SK-N-SH (cell line): ENCODE results near the gene SHISA5. TPM values are rescaled to one million over a fixed set of nuclear protein-coding genes. Genes with fewer than 3 reads are reported as not detected.
A peak's percentile ranks its signal among the peaks of the same experiment; 100 is the strongest.

ENCODE experiments used
- CTCF ChIA-PET: fragments of 300-600, 350-600 bp; formaldehyde crosslinking; extraction: SDS; loops from one replicate; lab custom pipeline; 2021; lab: Yijun Ruan, JAX
- POLR2A ChIA-PET: fragments of 350-600 bp; sonication (Branson Sonifier 250); formaldehyde crosslinking; extraction: SDS; loops from one replicate; lab custom pipeline; 2020; ENCODE audit warnings: antibody characterized with exemption, inconsistent platforms; lab: Yijun Ruan, JAX
- DNase-seq: peaks from one replicate; pipeline ENCODE4 v3.0.0; 2012
- H2AFZ ChIP-seq: fragments of 200-600 bp; sonication (generic); 2 replicates; pipeline ENCODE4 v1.8.1; 2016; ENCODE audit warnings: antibody characterized with exemption, mild to moderate bottlenecking, low read depth
- H3F3A ChIP-seq: fragments of 200-600 bp; sonication (generic); replicated peaks from 2 replicates; pipeline ENCODE3; 2016; ENCODE audit warnings: antibody characterized with exemption, mild to moderate bottlenecking; ENCODE audit not compliant: insufficient read depth
- H3K27ac ChIP-seq, 2 experiments: fragments of 200-500 bp in 1 of 2; fragments of 200-600 bp in 1 of 2; sonication (Bioruptor generic) in 1 of 2; sonication (generic), shearing (Covaris generic) in 1 of 2; 2 replicates each; pipeline versions ENCODE4 v1.5.1 to v1.6.1; 2014 to 2016; ENCODE audit warnings: low read depth in 2 of 2, inconsistent platforms in 1 of 2, low read length in 1 of 2, mild to moderate bottlenecking in 1 of 2, mixed read lengths in 1 of 2
- H3K27me3 ChIP-seq: fragments of 200-600 bp; sonication (generic), shearing (Covaris generic); 2 replicates; pipeline ENCODE4 v1.6.1; 2016; ENCODE audit warnings: mixed run types; ENCODE audit not compliant: insufficient read depth
- H3K36me3 ChIP-seq, 2 experiments: fragments of 200-500 bp in 1 of 2; fragments of 200-600 bp in 1 of 2; sonication (Bioruptor generic) in 1 of 2; sonication (generic) in 1 of 2; replicated peaks in 1 of 2; 2 replicates each; pipeline versions ENCODE3 to v1.5.1; 2014 to 2016; ENCODE audit warnings: low read length in 1 of 2, mild to moderate bottlenecking in 1 of 2; ENCODE audit not compliant: insufficient read depth in 2 of 2, control insufficient read depth in 1 of 2
- H3K4me1 ChIP-seq, 2 experiments: fragments of 200-500 bp in 1 of 2; fragments of 200-600 bp in 1 of 2; sonication (Bioruptor generic) in 1 of 2; sonication (generic), shearing (Covaris generic) in 1 of 2; 2 replicates each; pipeline versions ENCODE4 v1.5.1 to v1.6.1; 2014 to 2016; ENCODE audit warnings: low read depth in 1 of 2, low read length in 1 of 2, mixed run types in 1 of 2; ENCODE audit not compliant: insufficient read depth in 2 of 2, control insufficient read depth in 1 of 2
- H3K4me2 ChIP-seq: fragments of 200-600 bp; sonication (generic), shearing (Covaris generic); 2 replicates; pipeline ENCODE4 v1.6.1; 2017; ENCODE audit warnings: mixed run types
- H3K4me3 ChIP-seq, 2 experiments: fragments of 200-500 bp in 1 of 2; fragments of 200-600 bp in 1 of 2; sonication (Bioruptor generic) in 1 of 2; sonication (generic), shearing (Covaris generic) in 1 of 2; 2 replicates each; pipeline versions ENCODE4 v1.5.1 to v1.8.1; 2014 to 2016; ENCODE audit warnings: low read depth in 2 of 2, inconsistent platforms in 1 of 2, low read length in 1 of 2, mild to moderate bottlenecking in 1 of 2, mixed read lengths in 1 of 2, moderate library complexity in 1 of 2
- H3K79me2 ChIP-seq: fragments of 200-600 bp; sonication (generic); 2 replicates; pipeline ENCODE4 v1.8.1; 2017; ENCODE audit warnings: mild to moderate bottlenecking; ENCODE audit not compliant: insufficient read depth
- H3K9ac ChIP-seq: fragments of 200-600 bp; sonication (generic); 2 replicates; pipeline ENCODE4 v1.6.1; 2017; ENCODE audit warnings: mixed run types
- H3K9me2 ChIP-seq: fragments of 200-600 bp; sonication (generic); 2 replicates; pipeline ENCODE4 v1.6.1; 2017; ENCODE audit warnings: mixed run types
- H3K9me3 ChIP-seq: fragments of 200-600 bp; sonication (generic); 2 replicates; pipeline ENCODE4 v1.6.1; 2017; ENCODE audit warnings: mixed run types, mild to moderate bottlenecking, moderate library complexity
- H4K20me1 ChIP-seq: fragments of 200-600 bp; sonication (generic); 2 replicates; pipeline ENCODE4 v1.6.1; 2017; ENCODE audit warnings: mild to moderate bottlenecking, mixed run types; ENCODE audit not compliant: insufficient read depth
- CHD2 ChIP-seq: fragments of 150-350 bp; IDR thresholded peaks from 2 replicates; pipeline ENCODE4 v1.6.1; 2018; ENCODE audit warnings: low read length; ENCODE audit not compliant: partially characterized antibody
- ELF1 ChIP-seq: IDR thresholded peaks from 2 replicates; pipeline ENCODE4 v1.4.0; 2012
- EZH2phosphoT487 ChIP-seq: fragments of 200-600 bp; sonication (generic); IDR thresholded peaks from 2 replicates; pipeline ENCODE4 v1.6.1; 2017; ENCODE audit warnings: low read depth, mixed run types, mild to moderate bottlenecking, antibody characterized with exemption, moderate library complexity, borderline replicate concordance
- FOSL2 ChIP-seq: IDR thresholded peaks from 2 replicates; pipeline ENCODE4 v1.4.0; 2012; ENCODE audit warnings: low read depth, mild to moderate bottlenecking, moderate library complexity, borderline replicate concordance
- FOXJ3 ChIP-seq: sonication (generic); formaldehyde crosslinking; IDR thresholded peaks from 2 replicates; pipeline ENCODE4 v1.5.1; 2020; ENCODE audit warnings: mild to moderate bottlenecking, missing genetic modification reagents
- FOXM1 ChIP-seq: IDR thresholded peaks from 2 replicates; pipeline ENCODE4 v1.4.0; 2012; ENCODE audit warnings: low read depth, mild to moderate bottlenecking
- MEF2A ChIP-seq: IDR thresholded peaks from 2 replicates; pipeline ENCODE4 v1.4.0; 2012; ENCODE audit warnings: low read depth, borderline replicate concordance
- MXI1 ChIP-seq: IDR thresholded peaks from 2 replicates; pipeline ENCODE4 v1.6.1; 2012; ENCODE audit warnings: mild to moderate bottlenecking, low read depth, low read length, improper control_type of control experiment
- NFIC ChIP-seq: IDR thresholded peaks from 2 replicates; pipeline ENCODE4 v1.4.0; 2012; ENCODE audit warnings: borderline replicate concordance
- PBX3 ChIP-seq: IDR thresholded peaks from 2 replicates; pipeline ENCODE4; 2012
- SIN3A ChIP-seq: IDR thresholded peaks from 2 replicates; pipeline ENCODE4 v1.6.1; 2012; ENCODE audit warnings: low read depth, mild to moderate bottlenecking, low read length, moderate library complexity, borderline replicate concordance
- SMC3 ChIP-seq: IDR thresholded peaks from 2 replicates; pipeline ENCODE4 v1.6.1; 2012; ENCODE audit warnings: low read depth, low read length, improper control_type of control experiment
- TCF12 ChIP-seq: IDR thresholded peaks from 2 replicates; pipeline ENCODE4 v1.4.0; 2012
- TEAD4 ChIP-seq: IDR thresholded peaks from 2 replicates; pipeline ENCODE4 v1.4.0; 2012; ENCODE audit warnings: mild to moderate bottlenecking, borderline replicate concordance; ENCODE audit not compliant: insufficient read depth
- ZBTB33 ChIP-seq: IDR thresholded peaks from 2 replicates; pipeline ENCODE4 v1.4.0; 2012; ENCODE audit warnings: low read depth, borderline replicate concordance
- WGBS: methylation state at CpG from one replicate; pipeline ENCODE4 v1.1.6; 2017; ENCODE audit warnings: low lambda C conversion rate; 5-methylcytosine and 5-hydroxymethylcytosine counted together
- polyA plus RNA-seq, 3 experiments: library from polyadenylated mRNA; depleted of rRNA; stranded (reverse); fragments of >200 nt; gene quantifications; 2 replicates each; pipeline ENCODE4 v1.2.3, GENCODE V29; 2012

The SHISA5 gene
- polyA plus RNA-seq, 1 of the 3 experiments (the other 2 are of a cell fraction) = 194 TPM

GRCh38 chr3:48441940-48442339, 62.0 kb downstream of the SHISA5 start:
- no peak for DNase-seq
- Histone ChIP-seq H3K9ac (peak overlapping the region; percentile 86; the same call in 1 of the 2 replicates), H3K9me2 (no peaks in the 10 kb centered on the region)
- CTCF ChIA-PET = interaction anchor here (0.6 to 3.4 kb wide), 3 partner anchors 107 to 247 kb away, joined by 3 to 18 read pairs (median 13); no protein-coding TSS in a partner anchor
- TF ChIP-seq MEF2A (no peak), EZH2phosphoT487 (no peak), FOXJ3 (no peak)
- TF ChIP-seq, all 33 proteins: peak for 0
- Histone ChIP-seq H3K27ac (no peak overlapping the region; a peak in 1 of 4 replicates), H3K27me3 (no peaks in the 10 kb centered on the region), H3K9me3 (no peaks in the 10 kb centered on the region), H3K4me3 (peak overlapping the region; percentile 79 to 86; a peak in 2 of 4 replicates), H4K20me1 (peaks cover 9% of the 10 kb centered on the region), H3K4me1 (peaks cover 8 to 24% of the 10 kb centered on the region in 2 experiments), H3F3A (peaks cover 32% of the 10 kb centered on the region), H3K79me2 (peaks cover 59% of the 10 kb centered on the region), H3K36me3 (peaks cover 21 to 27% of the 10 kb centered on the region in 2 experiments), H2AFZ (no peak overlapping the region), H3K4me2 (peak overlapping the region; percentile 85)
- WGBS = 94% methylated on average over 6 of the region's 6 CpGs
- POLR2A ChIA-PET = interaction anchor here (0.7 kb wide), 1 partner anchor 1749 kb away, joined by 3 read pairs; the partner anchor contains the start of gene GNAT1

- Histone ChIP-seq H3K4me1 (peaks cover 8 to 21% of the 10 kb centered on the region in 2 experiments), H3K27ac (peak overlapping the region; percentile 64 to 83), H2AFZ (peak overlapping the region; percentile 44; the same call in 1 of the 2 replicates), H4K20me1 (peaks cover 12% of the 10 kb centered on the region), H3F3A (peaks cover 32% of the 10 kb centered on the region), H3K36me3 (peaks cover 21 to 27% of the 10 kb centered on the region in 2 experiments), H3K4me2 (peak overlapping the region; percentile 85), H3K4me3 (peak overlapping the region; percentile 79 to 86), H3K27me3 (no peaks in the 10 kb centered on the region), H3K9me2 (no peaks in the 10 kb centered on the region), H3K79me2 (peaks cover 51% of the 10 kb centered on the region), H3K9ac (peak overlapping the region; percentile 86), H3K9me3 (no peaks in the 10 kb centered on the region)
- WGBS = 6% methylated on average over 13 of the region's 21 CpGs
- ChIA-PET CTCF (interaction anchor here (0.8 to 3.4 kb wide), 7 partner anchors 11 to 246 kb away, joined by 3 to 18 read pairs (median 9); partner anchors contain the start of gene PLXNB1), POLR2A (interaction anchor here (0.8 to 1.4 kb wide), 4 partner anchors 9 to 252 kb away, joined by 3 to 6 read pairs (median 4); partner anchors contain the start of genes CDC25A and PFKFB4)
- TF ChIP-seq TEAD4 (no peak), TCF12 (no peak), CHD2 (no peak), NFIC (no peak), MXI1 (no peak)
- peak; percentile 35 for DNase-seq
Measured at GRCh38 chr3:48440590-48440958, 63.4 kb downstream of the SHISA5 start.

DNA sequence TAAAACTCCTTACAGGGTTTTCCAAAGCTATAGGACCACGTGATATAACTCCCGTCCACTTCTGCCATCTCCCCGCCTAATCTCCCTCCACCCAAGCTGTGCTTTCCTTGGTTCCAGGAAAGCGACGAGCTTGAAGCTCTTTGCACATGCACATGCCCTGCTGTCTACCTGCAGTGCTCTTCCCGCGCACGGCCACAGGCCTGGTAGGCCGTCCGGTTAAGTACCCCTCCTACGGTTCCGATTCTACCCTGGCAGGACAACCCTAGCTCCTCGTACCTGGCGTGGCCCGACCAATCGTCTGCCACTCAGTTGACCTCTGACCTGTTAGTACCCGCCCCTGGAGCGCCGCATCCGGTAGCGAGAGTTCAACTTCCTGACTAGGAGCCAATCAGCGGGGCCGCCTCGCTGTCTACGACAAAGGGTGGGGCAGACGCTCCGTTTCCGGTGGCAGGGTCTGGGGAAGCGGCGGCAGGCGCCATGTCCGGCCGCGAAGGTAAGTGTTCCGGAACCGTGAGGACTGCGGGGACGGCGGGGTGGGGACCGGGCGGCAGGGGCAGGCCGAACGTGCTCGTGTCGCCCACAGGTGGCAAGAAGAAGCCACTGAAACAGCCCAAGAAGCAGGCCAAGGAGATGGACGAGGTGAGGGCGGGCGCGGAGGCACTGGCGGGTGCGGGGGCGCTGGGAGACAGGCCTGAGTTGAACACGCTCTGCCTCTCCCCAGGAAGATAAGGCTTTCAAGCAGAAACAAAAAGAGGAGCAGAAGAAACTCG, 64.0 kb downstream of the SHISA5 start, which contains the start of the genes CCDC51 and TMA7:
Gene CCDC51 (minus strand): TSS at position 300 of the 770 bp plus-strand sequence. CDS start 4,991 bp downstream, outside the sequence.
Gene TMA7 (plus strand): TSS at position 438 of the 770 bp plus-strand sequence. CDS start 40 bp downstream, at position 478.
- H3K9ac ChIP-seq = peak within 1 kb of the TSS; percentile 86
- no peaks in the 10 kb centered on the region for H3K9me2 ChIP-seq
- ChIA-PET CTCF (interaction anchor here (1.2 to 3.4 kb wide), 10 partner anchors 11 to 245 kb away, joined by 3 to 18 read pairs (median 8); partner anchors contain the start of gene PLXNB1), POLR2A (interaction anchor here (0.6 to 1.6 kb wide), 14 partner anchors 9 to 252 kb away, joined by 3 to 11 read pairs (median 4); partner anchors contain the start of genes CDC25A, PFKFB4 and ZNF589)
- H3K4me3 ChIP-seq = peak within 1 kb of the TSS; percentile 79 to 86
- peak within 1 kb of the TSS; percentile 64 for H2AFZ ChIP-seq
- peaks cover 21 to 27% of the 10 kb centered on the region in 2 experiments for H3K36me3 ChIP-seq
- DNase-seq = peak; percentile 98
- H4K20me1 ChIP-seq = peaks cover 14% of the 10 kb centered on the region
- H3K4me1 ChIP-seq = peaks cover 8 to 20% of the 10 kb centered on the region in 2 experiments
- peaks cover 50% of the 10 kb centered on the region for H3K79me2 ChIP-seq
- peak within 1 kb of the TSS; percentile 85 for H3K4me2 ChIP-seq
- no peaks in the 10 kb centered on the region for H3K9me3 ChIP-seq
- no peaks in the 10 kb centered on the region for H3K27me3 ChIP-seq
- 1% methylated on average over 19 of the region's 54 CpGs for WGBS
- peak within 1 kb of the TSS; percentile 64 to 86 for H3K27ac ChIP-seq
- H3F3A ChIP-seq = peaks cover 27% of the 10 kb centered on the region
- TF ChIP-seq FOXM1 = no peak
- peak; percentile 74 for TF ChIP-seq PBX3
- TF ChIP-seq FOSL2 = no peak
- TF ChIP-seq SMC3 = no peak
- TF ChIP-seq MXI1 = peak; percentile 92
- TF ChIP-seq ELF1 = peak; percentile 96
- no peak for TF ChIP-seq ZBTB33
- TF ChIP-seq MEF2A = no peak
- 0 out of 2 replicates have a peak, but pooled peaks have one; percentile 19 for TF ChIP-seq SIN3A
